Fibroblast of pulmonary artery (primary cell): ENCODE measurements around the gene COL10A1.

Source experiments
- DNase-seq: peaks from one replicate; pipeline ENCODE4 v3.0.0-alpha.2; 2010; ENCODE audit warnings: low read depth
- H3K4me3 ChIP-seq: replicated peaks from 2 replicates; pipeline ENCODE4 v1.5.1; 2011; ENCODE audit warnings: low read depth, mild to moderate bottlenecking, control low read depth, low read length, moderate library complexity
- TF ChIP-seq, protein P1 (sequence below): IDR thresholded peaks from 2 replicates; pipeline ENCODE4 v1.5.1; 2011; ENCODE audit warnings: mild to moderate bottlenecking, control low read depth, low read length, inconsistent platforms; ENCODE audit errors: missing control alignments

COL10A1 gene

DNA sequence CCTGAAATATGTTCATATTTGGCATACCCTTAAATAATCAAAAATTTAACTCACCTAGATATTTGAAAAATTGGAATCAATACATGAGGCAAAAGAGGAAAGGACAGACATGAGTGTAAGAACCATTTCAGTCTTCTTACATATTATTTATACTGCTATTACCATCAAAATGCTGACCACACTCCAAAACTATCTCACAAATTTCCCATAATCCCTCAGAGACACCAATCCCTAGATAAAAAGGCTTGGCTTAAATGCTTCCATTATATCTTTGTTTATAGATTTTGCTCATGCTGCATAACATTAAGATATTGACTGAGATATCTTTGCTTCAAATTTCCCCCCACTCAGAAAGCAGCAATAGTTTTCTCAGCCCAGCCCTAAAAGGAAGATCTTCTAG, 37.0 kb downstream of the COL10A1 start:
- DNase-seq: no peak
- H3K4me3 ChIP-seq: no peak overlapping the region
- TF ChIP-seq, protein P1, sequence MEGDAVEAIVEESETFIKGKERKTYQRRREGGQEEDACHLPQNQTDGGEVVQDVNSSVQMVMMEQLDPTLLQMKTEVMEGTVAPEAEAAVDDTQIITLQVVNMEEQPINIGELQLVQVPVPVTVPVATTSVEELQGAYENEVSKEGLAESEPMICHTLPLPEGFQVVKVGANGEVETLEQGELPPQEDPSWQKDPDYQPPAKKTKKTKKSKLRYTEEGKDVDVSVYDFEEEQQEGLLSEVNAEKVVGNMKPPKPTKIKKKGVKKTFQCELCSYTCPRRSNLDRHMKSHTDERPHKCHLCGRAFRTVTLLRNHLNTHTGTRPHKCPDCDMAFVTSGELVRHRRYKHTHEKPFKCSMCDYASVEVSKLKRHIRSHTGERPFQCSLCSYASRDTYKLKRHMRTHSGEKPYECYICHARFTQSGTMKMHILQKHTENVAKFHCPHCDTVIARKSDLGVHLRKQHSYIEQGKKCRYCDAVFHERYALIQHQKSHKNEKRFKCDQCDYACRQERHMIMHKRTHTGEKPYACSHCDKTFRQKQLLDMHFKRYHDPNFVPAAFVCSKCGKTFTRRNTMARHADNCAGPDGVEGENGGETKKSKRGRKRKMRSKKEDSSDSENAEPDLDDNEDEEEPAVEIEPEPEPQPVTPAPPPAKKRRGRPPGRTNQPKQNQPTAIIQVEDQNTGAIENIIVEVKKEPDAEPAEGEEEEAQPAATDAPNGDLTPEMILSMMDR: no peak

DNA sequence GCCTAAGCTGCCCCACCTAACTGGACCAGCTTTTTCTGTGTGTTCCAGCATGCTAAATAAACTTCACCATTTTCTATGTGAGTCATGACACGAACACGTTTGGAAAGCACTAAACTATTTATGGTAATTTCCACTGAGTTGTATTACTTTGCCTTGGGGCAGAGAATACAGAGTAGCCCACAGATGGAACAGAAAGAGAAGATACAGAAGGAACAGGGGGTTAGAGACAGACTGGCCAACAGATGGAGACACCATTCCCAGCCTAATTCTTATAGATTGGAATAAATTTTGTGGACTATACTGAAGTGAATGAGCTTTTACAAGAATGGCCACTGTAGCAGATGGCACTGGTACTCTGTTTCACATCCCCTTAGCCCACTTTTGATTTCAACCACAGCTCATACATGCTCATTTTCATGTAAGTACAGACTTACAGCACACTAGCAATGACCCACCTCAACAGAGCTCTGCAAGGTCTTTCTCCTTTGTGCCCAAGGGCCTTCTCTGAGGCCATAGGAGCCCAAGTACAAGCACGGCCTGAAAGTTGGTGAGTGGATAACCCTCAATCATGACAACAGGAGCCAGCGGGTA, 38.4 kb downstream of the COL10A1 start:
- no peak overlapping the region for H3K4me3 ChIP-seq
- peak; percentile 29 for DNase-seq
- TF ChIP-seq, protein P1: no peak

DNA sequence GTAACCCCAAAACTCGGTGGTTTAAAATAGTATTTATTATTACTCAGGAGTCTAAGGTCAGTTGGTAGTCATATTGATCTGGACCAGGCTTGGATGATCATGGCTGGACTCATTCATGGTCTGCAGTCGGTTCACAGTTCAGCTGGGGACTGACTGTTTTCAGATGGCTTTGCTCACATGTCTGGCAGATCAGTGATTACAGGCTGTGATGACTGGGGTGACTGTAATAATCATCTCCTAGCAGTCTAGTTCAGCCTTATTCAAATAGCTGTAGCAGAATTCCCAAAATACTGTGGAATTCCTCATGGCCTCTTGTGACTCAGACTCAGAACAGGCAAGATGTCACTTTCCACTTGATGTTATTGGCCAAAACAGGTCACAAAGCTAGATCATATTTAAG, 41.6 kb downstream of the COL10A1 start:
- no peak overlapping the region for H3K4me3 ChIP-seq
- TF ChIP-seq, protein P1: no peak
- DNase-seq: no peak

DNA sequence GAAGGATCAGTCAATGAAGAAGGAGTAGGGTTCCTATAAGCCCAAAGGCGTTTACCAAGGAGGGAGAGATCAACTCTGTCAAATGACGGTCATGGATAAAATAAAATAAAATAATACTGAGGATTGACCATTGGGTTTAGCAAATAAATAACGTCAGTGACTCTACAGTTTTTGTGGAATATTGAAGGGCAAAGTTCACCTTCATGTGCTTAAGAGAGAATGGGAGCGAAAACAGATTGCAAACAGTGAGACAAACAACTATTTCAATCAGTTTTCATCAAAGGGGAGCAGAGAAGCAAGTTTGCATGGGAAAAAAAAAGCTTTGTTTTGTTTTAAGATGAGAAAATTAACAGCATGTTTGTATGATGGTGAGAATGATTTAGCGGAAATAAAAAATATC, 42.9 kb downstream of the COL10A1 start:
- no peak overlapping the region for H3K4me3 ChIP-seq
- no peak for DNase-seq
- TF ChIP-seq, protein P1: no peak

DNA sequence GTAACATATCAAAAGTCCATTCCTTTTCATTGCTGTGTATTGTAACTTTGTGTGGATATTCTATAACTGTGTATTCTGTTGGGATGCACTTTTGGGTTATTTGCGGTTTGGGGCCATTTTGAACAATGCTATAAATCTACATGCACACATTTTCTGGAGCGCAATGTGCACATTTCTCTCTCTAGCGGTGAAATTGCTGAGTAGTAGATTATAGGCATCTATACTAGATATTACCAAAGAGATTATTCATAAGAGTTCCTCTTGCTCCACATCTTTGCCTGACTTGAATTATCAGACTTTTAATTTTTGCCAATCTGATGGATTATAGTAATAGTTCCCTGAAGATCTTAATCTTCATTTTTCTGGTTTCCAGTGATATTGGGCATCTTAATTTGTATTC, 47.0 kb downstream of the COL10A1 start:
- DNase-seq: no peak
- H3K4me3 ChIP-seq: no peak overlapping the region
- TF ChIP-seq, protein P1: no peak

DNA sequence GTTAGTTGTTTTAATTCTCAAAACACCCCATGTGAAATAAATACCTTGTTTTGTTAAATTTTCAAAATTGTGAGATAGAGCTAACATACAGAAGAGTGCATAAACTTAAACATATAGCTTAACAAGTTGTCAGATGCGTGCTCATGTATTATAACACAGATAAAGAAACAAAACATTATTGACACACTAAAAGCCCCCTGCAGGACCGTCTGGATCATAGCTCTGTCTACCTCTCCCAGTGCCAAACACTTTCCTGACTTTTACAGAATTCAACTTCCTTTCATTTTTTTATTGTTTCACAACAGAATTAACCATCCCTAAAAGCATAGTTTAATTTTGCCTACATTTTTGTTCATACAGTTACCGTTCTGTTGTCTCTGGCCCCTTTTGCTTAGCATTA, 47.4 kb downstream of the COL10A1 start:
- DNase-seq: no peak
- TF ChIP-seq, protein P1: peak; percentile 1

DNA sequence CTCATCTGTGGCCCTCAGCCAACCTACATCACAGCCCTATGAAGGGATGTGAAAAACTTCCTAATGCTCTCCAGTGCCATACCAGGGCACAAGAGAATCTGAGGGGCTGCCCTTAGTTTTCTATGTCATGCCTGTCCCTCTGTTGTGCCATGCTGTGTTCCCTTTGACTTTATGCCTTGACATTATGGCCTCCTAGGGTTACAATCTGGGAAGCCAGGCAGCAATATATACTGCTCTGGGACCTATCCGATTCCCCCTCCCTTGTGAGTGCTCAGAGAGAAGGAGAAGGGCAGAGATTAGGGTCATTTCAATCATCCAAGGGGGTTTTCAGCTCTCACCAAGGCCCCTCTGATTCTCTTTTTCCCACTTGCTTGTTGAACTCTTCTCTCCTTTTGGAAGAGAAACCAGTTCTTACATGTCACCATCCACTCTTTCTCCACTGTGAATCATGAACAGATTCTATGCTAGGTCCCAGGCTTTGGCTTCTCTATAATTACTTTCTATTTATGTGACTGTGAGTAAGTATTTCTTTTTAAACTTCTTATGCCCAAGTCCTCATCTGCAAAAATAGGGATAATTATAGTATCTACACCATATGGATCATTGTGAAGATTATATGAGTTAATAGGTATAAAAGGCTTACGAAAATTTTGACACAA, 51.1 kb downstream of the COL10A1 start:
- no peak overlapping the region for H3K4me3 ChIP-seq
- TF ChIP-seq, protein P1: no peak
- no peak for DNase-seq

More for the DNA sequence above, 47.4 kb downstream of the COL10A1 start:
- H3K4me3 ChIP-seq: no peak overlapping the region
